ENCODE data around the gene TUBGCP2.

GRCh38 chr10:133356549-133357284 lies 48.0 kb upstream of the TUBGCP2 start:
- no peak for TF ChIP-seq CTCF (conservative IDR thresholded peaks at IDR 0.05; ENCODE audit: low read depth, low read length)
- no peak for TF ChIP-seq EZH2 (IDR thresholded peaks at IDR 0.05; ENCODE audit: borderline replicate concordance, low read depth, low read length, poor library complexity, severe bottlenecking)

Data from A673 (cell line).